SU-DHL-6 (cell line): ENCODE measurements around the gene SWT1.

ENCODE experiments used
- H2AFZ ChIP-seq: fragments of 200-600 bp; sonication (generic); 2 replicates; pipeline ENCODE4 v1.6.1; 2014; ENCODE audit warnings: low read depth, mild to moderate bottlenecking, moderate library complexity, mixed read lengths, antibody characterized with exemption, low read length; ENCODE audit not compliant: severe bottlenecking
- H3F3A ChIP-seq: fragments of 200-600 bp; shearing (Covaris generic); 2 replicates; pipeline ENCODE4 v1.6.0; 2016; ENCODE audit warnings: antibody characterized with exemption, mild to moderate bottlenecking; ENCODE audit not compliant: insufficient read depth
- H3K27ac ChIP-seq: fragments of 200-600 bp; sonication (generic); 2 replicates; pipeline ENCODE4 v1.5.1; 2016; ENCODE audit warnings: low read depth, mild to moderate bottlenecking, low read length, moderate library complexity, mixed read lengths
- H3K27me3 ChIP-seq: fragments of 200-600 bp; sonication (generic), shearing (Covaris generic); 2 replicates; pipeline ENCODE4 v1.6.0; 2014; ENCODE audit warnings: mild to moderate bottlenecking, low read length
- H3K36me3 ChIP-seq: fragments of 200-600 bp; sonication (generic); 2 replicates; pipeline ENCODE4 v1.6.1; 2014; ENCODE audit warnings: mild to moderate bottlenecking, low read length, mixed read lengths
- H3K4me2 ChIP-seq: fragments of 300-600, 200-600 bp; shearing (Covaris generic), sonication (generic); 2 replicates; pipeline ENCODE4 v1.6.0; 2014; ENCODE audit warnings: low read length, low read depth, mild to moderate bottlenecking; ENCODE audit not compliant: poor library complexity, severe bottlenecking
- H3K4me3 ChIP-seq: fragments of 200-600 bp; sonication (generic); 2 replicates; pipeline ENCODE4 v1.5.1; 2014; ENCODE audit warnings: antibody characterized with exemption, low read length, mild to moderate bottlenecking, mixed read lengths; ENCODE audit not compliant: insufficient read depth, poor library complexity, severe bottlenecking
- H3K79me2 ChIP-seq: fragments of 200-600 bp; sonication (generic); 2 replicates; pipeline ENCODE4 v1.6.1; 2014; ENCODE audit warnings: mild to moderate bottlenecking, low read length, moderate library complexity; ENCODE audit not compliant: insufficient read depth
- H3K9ac ChIP-seq: fragments of 200-600 bp; sonication (generic); 2 replicates; pipeline ENCODE4 v1.7.0; 2014; ENCODE audit warnings: mild to moderate bottlenecking, low read length
- H3K9me2 ChIP-seq: fragments of 200-600 bp; sonication (generic); replicated peaks from 2 replicates; pipeline ENCODE4 v1.6.1; 2014; ENCODE audit warnings: low read length; ENCODE audit not compliant: insufficient read depth
- H3K9me3 ChIP-seq: fragments of 200-600 bp; sonication (generic); 2 replicates; pipeline ENCODE4 v1.6.1; 2014; ENCODE audit warnings: low read length, mixed read lengths; ENCODE audit not compliant: insufficient read depth
- H4K20me1 ChIP-seq: fragments of 200-600 bp; sonication (generic); 2 replicates; pipeline ENCODE4 v1.6.1; 2014; ENCODE audit warnings: low read depth, mild to moderate bottlenecking, antibody characterized with exemption, low read length, moderate library complexity, mixed read lengths
- EZH2phosphoT487 ChIP-seq: fragments of 200-600 bp; sonication (generic), shearing (Covaris generic); conservative IDR thresholded peaks from 2 replicates; pipeline ENCODE4 v1.6.1; 2018; ENCODE audit warnings: mild to moderate bottlenecking, antibody characterized with exemption, low read length, moderate library complexity, mixed read lengths
- TF ChIP-seq, protein P1 (sequence below): fragments of 200-600 bp; sonication (generic); IDR thresholded peaks from one replicate; pipeline ENCODE4 v1.5.1; 2017; ENCODE audit warnings: antibody characterized with exemption, mild to moderate bottlenecking, low read length, moderate library complexity; ENCODE audit not compliant: insufficient read depth, poor library complexity, severe bottlenecking

Gene SWT1

DNA sequence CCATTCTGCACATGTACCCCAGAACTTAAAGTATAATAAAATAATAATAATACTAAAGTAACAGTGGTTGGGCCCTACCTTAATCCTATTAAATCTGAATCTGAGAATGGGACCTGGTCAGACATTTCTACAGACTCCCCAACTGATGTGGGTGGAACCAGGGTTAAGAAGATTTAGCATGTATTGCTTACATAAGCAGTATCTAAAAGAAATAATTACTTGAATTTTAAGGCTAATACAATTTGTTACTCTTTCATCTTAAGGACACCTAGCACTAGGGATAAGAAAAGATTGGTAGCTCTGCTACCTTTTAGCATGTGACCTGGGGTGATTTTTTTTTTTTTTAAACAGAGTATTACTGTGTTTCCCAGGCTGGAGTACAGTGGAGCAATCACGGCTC, 80.7 kb downstream of the SWT1 start:
- H2AFZ ChIP-seq = no peak overlapping the region
- no peak for TF ChIP-seq EZH2phosphoT487
- TF ChIP-seq, protein P1, sequence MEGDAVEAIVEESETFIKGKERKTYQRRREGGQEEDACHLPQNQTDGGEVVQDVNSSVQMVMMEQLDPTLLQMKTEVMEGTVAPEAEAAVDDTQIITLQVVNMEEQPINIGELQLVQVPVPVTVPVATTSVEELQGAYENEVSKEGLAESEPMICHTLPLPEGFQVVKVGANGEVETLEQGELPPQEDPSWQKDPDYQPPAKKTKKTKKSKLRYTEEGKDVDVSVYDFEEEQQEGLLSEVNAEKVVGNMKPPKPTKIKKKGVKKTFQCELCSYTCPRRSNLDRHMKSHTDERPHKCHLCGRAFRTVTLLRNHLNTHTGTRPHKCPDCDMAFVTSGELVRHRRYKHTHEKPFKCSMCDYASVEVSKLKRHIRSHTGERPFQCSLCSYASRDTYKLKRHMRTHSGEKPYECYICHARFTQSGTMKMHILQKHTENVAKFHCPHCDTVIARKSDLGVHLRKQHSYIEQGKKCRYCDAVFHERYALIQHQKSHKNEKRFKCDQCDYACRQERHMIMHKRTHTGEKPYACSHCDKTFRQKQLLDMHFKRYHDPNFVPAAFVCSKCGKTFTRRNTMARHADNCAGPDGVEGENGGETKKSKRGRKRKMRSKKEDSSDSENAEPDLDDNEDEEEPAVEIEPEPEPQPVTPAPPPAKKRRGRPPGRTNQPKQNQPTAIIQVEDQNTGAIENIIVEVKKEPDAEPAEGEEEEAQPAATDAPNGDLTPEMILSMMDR = no peak

DNA sequence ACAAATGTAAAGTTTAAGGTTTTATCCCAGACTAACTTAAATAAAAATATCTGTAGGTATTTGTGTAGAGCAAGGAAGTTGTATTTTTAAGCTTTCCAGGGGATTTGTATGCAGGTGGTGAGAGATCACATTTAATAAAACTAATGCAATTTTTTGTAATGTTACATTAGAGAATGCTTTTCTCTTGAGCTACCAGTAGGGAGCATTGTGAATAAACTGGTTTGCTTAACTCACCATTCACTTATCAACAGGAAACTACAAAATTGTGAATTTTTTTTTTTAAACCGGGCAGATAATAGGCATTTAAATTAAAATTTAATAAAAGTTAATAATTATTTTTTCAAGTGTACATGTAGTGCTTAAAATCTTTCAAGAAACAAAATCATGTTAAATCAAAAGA, 81.5 kb downstream of the SWT1 start:
- Histone ChIP-seq H3K4me3 (no peak overlapping the region), H3K27me3 (no peaks in the 10 kb centered on the region), H3F3A (no peaks in the 10 kb centered on the region), H3K27ac (no peak overlapping the region), H3K4me2 (no peak overlapping the region), H2AFZ (no peak overlapping the region), H3K9me3 (no peaks in the 10 kb centered on the region), H3K36me3 (no peaks in the 10 kb centered on the region), H4K20me1 (no peaks in the 10 kb centered on the region), H3K9me2 (no peaks in the 10 kb centered on the region), H3K9ac (no peak overlapping the region), H3K79me2 (no peaks in the 10 kb centered on the region)
- no peak for TF ChIP-seq EZH2phosphoT487
- TF ChIP-seq, protein P1 = no peak

More for the DNA sequence above, 80.7 kb downstream of the SWT1 start:
- Histone ChIP-seq H3K27me3 (no peaks in the 10 kb centered on the region), H3K9me3 (no peaks in the 10 kb centered on the region), H3K9me2 (no peaks in the 10 kb centered on the region), H3F3A (no peaks in the 10 kb centered on the region), H3K79me2 (no peaks in the 10 kb centered on the region), H4K20me1 (no peaks in the 10 kb centered on the region), H3K4me3 (no peak overlapping the region), H3K4me2 (no peak overlapping the region), H3K36me3 (no peaks in the 10 kb centered on the region), H3K9ac (no peak overlapping the region), H3K27ac (no peak overlapping the region)

DNA sequence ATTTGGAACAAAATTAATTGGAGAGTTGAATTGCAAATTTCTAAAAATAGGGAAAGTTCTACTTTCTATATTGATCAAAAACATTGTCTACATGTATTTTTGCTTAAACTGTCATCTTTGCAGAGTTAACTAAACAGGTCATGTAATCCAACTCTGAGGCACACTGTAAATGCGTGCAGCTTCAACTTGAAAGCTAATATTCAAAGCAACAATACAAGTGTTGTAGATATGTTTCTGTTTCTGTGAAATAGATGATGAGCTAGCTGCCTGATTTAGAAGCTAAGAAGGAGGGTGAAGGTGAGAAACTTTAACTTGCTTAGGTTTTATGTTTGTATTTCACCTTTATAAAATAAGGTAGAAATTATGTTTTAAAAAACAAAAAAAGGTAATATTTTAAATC, 82.9 kb downstream of the SWT1 start:
- Histone ChIP-seq H3K9me3 (no peaks in the 10 kb centered on the region), H2AFZ (no peak overlapping the region), H3K9ac (no peak overlapping the region), H3K36me3 (no peaks in the 10 kb centered on the region), H3K4me3 (no peak overlapping the region), H4K20me1 (no peaks in the 10 kb centered on the region), H3K4me2 (no peak overlapping the region), H3K79me2 (no peaks in the 10 kb centered on the region), H3F3A (no peaks in the 10 kb centered on the region), H3K27ac (no peak overlapping the region), H3K9me2 (no peaks in the 10 kb centered on the region), H3K27me3 (no peaks in the 10 kb centered on the region)
- no peak for TF ChIP-seq EZH2phosphoT487
- TF ChIP-seq, protein P1 = no peak
